Right lobe of liver (tissue), 6 donors: ENCODE data around the gene TBC1D12. TPM values are rescaled to one million over a fixed set of nuclear protein-coding genes. Genes with fewer than 3 reads are reported as not detected.

Experiments
- ATAC-seq, 4 donors: fragments of 200-7000 bp; cut with Tn5 transposase; one replicate each; pipeline ENCODE4 v1.9.1; 2020; ENCODE audit warnings: mild to moderate bottlenecking in 4 of 4, moderate library complexity in 4 of 4
- DNase-seq, 3 donors: peaks; one replicate each; pipeline ENCODE4 v3.0.0-alpha.2; 2020
- H3K27ac ChIP-seq, 3 donors: fragments of 200-600 bp; one replicate each; pipeline ENCODE4 v1.8.0; 2022
- H3K27me3 ChIP-seq, 2 donors: fragments of 200-600 bp; one replicate each; pipeline ENCODE4 v1.8.0; 2022
- H3K36me3 ChIP-seq, 4 donors: fragments of 200-600 bp; sonication (generic) in 1 of 4; one replicate each; pipeline versions ENCODE4 v1.5.1 to v1.8.0; 2017 to 2022; ENCODE audit warnings: control low read depth in 1 of 4
- H3K4me1 ChIP-seq, 4 donors: fragments of 200-600 bp; sonication (generic) in 1 of 4; one replicate each; pipeline versions ENCODE4 v1.5.1 to v1.8.0; 2017 to 2022; ENCODE audit warnings: control low read depth in 1 of 4
- H3K4me3 ChIP-seq, 3 donors: fragments of 200-600 bp; one replicate each; pipeline ENCODE4 v1.8.0; 2022
- H3K9me3 ChIP-seq, 4 donors: fragments of 200-600 bp; sonication (generic) in 1 of 4; one replicate each; pipeline versions ENCODE4 v1.5.1 to v1.8.0; 2017 to 2022; ENCODE audit warnings: control low read depth in 1 of 4
- CTCF ChIP-seq, 4 donors: fragments of 200-600 bp in 3 of 4; fragments of 450-650 bp in 1 of 4; IDR thresholded peaks; one replicate each; pipeline versions ENCODE4 v1.5.1 to v1.8.0; 2016 to 2022; ENCODE audit warnings: antibody characterized with exemption in 4 of 4, mild to moderate bottlenecking in 2 of 4
- POLR2A ChIP-seq: fragments of 450-650 bp; IDR thresholded peaks from one replicate; pipeline ENCODE4 v1.6.1; 2017; ENCODE audit warnings: antibody characterized with exemption, mild to moderate bottlenecking
- WGBS: methylation state at CpG from one replicate; pipeline ENCODE4 v1.1.6; 2018; ENCODE audit warnings: low coverage, low lambda C conversion rate; ENCODE audit not compliant: insufficient coverage; ENCODE audit errors: missing lambda C conversion rate; 5-methylcytosine and 5-hydroxymethylcytosine counted together
- intact Hi-C, 2 donors: fragments of 100-400 bp; cut with DNase I; formaldehyde crosslinking; loops; one replicate each; pipeline versions ENCODE4 v1.11.2 to v1.14.1; 2022
- total RNA-seq, 6 experiments: library from RNA; depleted of rRNA in 2 of 6; stranded (reverse); fragments of >200 nt in 2 of 6; fragmentation: NEBNext Ultra II Directional in 3 of 6; extraction: Animal tissue kit (Norgen Biotek cat#: 25700) in 3 of 6; gene quantifications; one replicate each; pipeline versions ENCODE4 v1.1.0 to v1.2.4, GENCODE V29; 2016 to 2023
- donor health status: DM: no; HTN: yes; CAD: no.
- donor health status: DM: no; HTN: no; CAD: no.
- donor health status: DM: no; HTN: no; CAD: no.
- donor health status: DM: no; HTN: yes; CAD: no.
- donor health status: DM: no; HTN: yes; CAD: no.

Gene TBC1D12
- total RNA-seq, 6 experiments from 2014 or later: 3.8 to 5.2 (median 4.9) TPM

DNA sequence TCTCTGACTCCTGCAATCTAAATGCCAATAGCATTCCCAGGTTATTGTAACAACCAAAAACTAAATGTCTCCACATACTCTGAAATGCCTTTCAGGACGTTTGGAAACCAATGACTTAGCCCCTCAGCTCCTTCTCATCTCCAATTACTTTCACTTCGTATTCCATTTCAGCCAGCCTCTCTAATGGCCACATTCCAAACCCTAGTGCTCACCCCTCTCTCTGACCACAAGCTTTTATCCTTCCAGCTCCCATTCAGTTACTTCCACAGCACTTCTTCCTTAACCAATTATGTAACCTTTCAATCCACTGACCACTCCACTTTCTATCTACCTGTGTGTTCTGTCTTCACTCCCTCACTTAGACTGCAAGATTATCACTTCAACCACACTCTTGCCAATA is 43.9 kb upstream of the TBC1D12 start:
- intact Hi-C loops: no loop called here
- DNase-seq: no peak
- H3K4me1 ChIP-seq: peaks cover 0 to 17% (median 8%) of the 10 kb centered on the region in 4 donors

GRCh38 chr10:94361171-94361794 is 41.1 kb upstream of the TBC1D12 start:
- TF ChIP-seq POLR2A (no peak), CTCF (IDR thresholded peaks at IDR 0.05) (no peak)
- intact Hi-C loops: no loop called here
- Histone ChIP-seq H3K4me1 (peaks cover 0 to 17% (median 8%) of the 10 kb centered on the region in 4 donors), H3K36me3 (peaks cover 0 to 15% (median 0%) of the 10 kb centered on the region in 4 donors), H3K9me3 (no peaks in the 10 kb centered on the region), H3K27ac (peak overlapping the region in 1 of 3 donors; percentile 41), H3K4me3 (peak overlapping the region in 1 of 3 donors; percentile 8), H3K27me3 (no peaks in the 10 kb centered on the region)
- 50% methylated on average over 4 of the region's 4 CpGs for WGBS
- ATAC-seq: peak in 3 of 4 donors; percentile 22 to 45 (median 31)
- DNase-seq: peak in 2 of 3 donors; percentile 25 to 71

More for the DNA sequence above, 43.9 kb upstream of the TBC1D12 start:
- ATAC-seq: no peak
- H3K36me3 ChIP-seq: peaks cover 0 to 36% (median 1%) of the 10 kb centered on the region in 4 donors
- H3K4me3 ChIP-seq: no peak overlapping the region
- 43% methylated on average over 2 of the region's 2 CpGs for WGBS
- no peaks in the 10 kb centered on the region for H3K9me3 ChIP-seq
- H3K27ac ChIP-seq: no peak overlapping the region
- H3K27me3 ChIP-seq: no peaks in the 10 kb centered on the region
- TF ChIP-seq POLR2A: no peak
- no peak for TF ChIP-seq CTCF (IDR thresholded peaks at IDR 0.05)

- no peaks in the 10 kb centered on the region for H3K9me3 ChIP-seq
- H3K27me3 ChIP-seq: no peaks in the 10 kb centered on the region
- under 1% methylated on average over 27 of the region's 55 CpGs for WGBS
- peak within 1 kb of the TSS; percentile 41 to 71 (median 53) for H3K27ac ChIP-seq
- DNase-seq: peak; percentile 96 to 99 (median 98)
- peak within 1 kb of the TSS; percentile 64 to 67 (median 67) for H3K4me3 ChIP-seq
- peak; percentile 99 to 100 (median 100) for ATAC-seq
- intact Hi-C loops: no loop called here
- H3K4me1 ChIP-seq: peaks cover 0 to 17% (median 8%) of the 10 kb centered on the region in 4 donors
- peak; percentile 65 for TF ChIP-seq POLR2A
- TF ChIP-seq CTCF (IDR thresholded peaks at IDR 0.05): peak; percentile 82 to 99 (median 93)
- H3K36me3 ChIP-seq: peaks cover 0 to 2% (median 0%) of the 10 kb centered on the region in 4 donors
Measured at GRCh38 chr10:94362360-94363250, 39.7 kb upstream of the TBC1D12 start, which contains the start of gene NOC3L. TSS of gene NOC3L (minus strand) at chr10:94362939. CDS start at chr10:94362838, 101 bp downstream.

- Histone ChIP-seq H3K36me3 (no peaks in the 10 kb centered on the region), H3K27ac (peak overlapping the region in 2 of 3 donors; percentile 53 to 71), H3K4me3 (peak overlapping the region; percentile 64 to 67 (median 67)), H3K4me1 (peaks cover 0 to 17% (median 8%) of the 10 kb centered on the region in 4 donors), H3K27me3 (no peaks in the 10 kb centered on the region), H3K9me3 (no peaks in the 10 kb centered on the region)
- TF ChIP-seq CTCF (IDR thresholded peaks at IDR 0.05) (peak in 1 of 4 donors; percentile 20), POLR2A (no peak)
- peak in 1 of 4 donors; percentile 39 for ATAC-seq
- DNase-seq: no peak
- WGBS: 36% methylated on average over 8 of the region's 8 CpGs
- intact Hi-C loops: no loop called here
Measured at GRCh38 chr10:94363251-94363565, 39.1 kb upstream of the TBC1D12 start.
